SK-N-SH (cell line): Measurements from ENCODE around the gene TP53I13.

Source experiments
- CTCF ChIP-seq: fragments of 200-600 bp; sonication (generic); IDR thresholded peaks from 2 replicates; pipeline ENCODE4 v1.6.1; 2017; ENCODE audit warnings: antibody characterized with exemption, mild to moderate bottlenecking, moderate library complexity
- EP300 ChIP-seq, 2 experiments: IDR thresholded peaks; 2 replicates each; pipeline versions ENCODE4 v1.4.0 to v1.6.1; 2012; ENCODE audit warnings: borderline replicate concordance in 1 of 2, low read depth in 1 of 2, low read length in 1 of 2
- MAX ChIP-seq: IDR thresholded peaks from 2 replicates; pipeline ENCODE4 v1.4.0; 2012; ENCODE audit warnings: low read depth
- REST ChIP-seq: IDR thresholded peaks from 2 replicates; pipeline ENCODE4 v1.6.1; 2012; ENCODE audit warnings: mild to moderate bottlenecking, low read depth, low read length, moderate library complexity
- SIN3A ChIP-seq: IDR thresholded peaks from 2 replicates; pipeline ENCODE4 v1.6.1; 2012; ENCODE audit warnings: low read depth, mild to moderate bottlenecking, low read length, moderate library complexity, borderline replicate concordance

- TF ChIP-seq REST = no peak
- TF ChIP-seq EP300 (IDR thresholded peaks at IDR 0.05; ENCODE audit: borderline replicate concordance in 1 of 2, low read depth in 1 of 2, low read length in 1 of 2) = no peak
- no peak for TF ChIP-seq CTCF
- TF ChIP-seq MAX = no peak
- no peak for TF ChIP-seq SIN3A
Measured at GRCh38 chr17:29583324-29584248, 15.1 kb downstream of the TP53I13 start.
